HG03064 (cell line): ENCODE measurements around the gene RPS27.
"Not testable (repeated sequence)": the region's sequence is repeated elsewhere in the genome, so short reads cannot be mapped to it uniquely, and the experiment has no call there.

Source experiments
- ATAC-seq: cut with Tn5 transposase; IDR thresholded peaks from one replicate; pipeline ENCODE4 v1.9.1; 2021; ENCODE audit warnings: low read depth; ENCODE audit not compliant: unreplicated experiment

Gene RPS27

DNA sequence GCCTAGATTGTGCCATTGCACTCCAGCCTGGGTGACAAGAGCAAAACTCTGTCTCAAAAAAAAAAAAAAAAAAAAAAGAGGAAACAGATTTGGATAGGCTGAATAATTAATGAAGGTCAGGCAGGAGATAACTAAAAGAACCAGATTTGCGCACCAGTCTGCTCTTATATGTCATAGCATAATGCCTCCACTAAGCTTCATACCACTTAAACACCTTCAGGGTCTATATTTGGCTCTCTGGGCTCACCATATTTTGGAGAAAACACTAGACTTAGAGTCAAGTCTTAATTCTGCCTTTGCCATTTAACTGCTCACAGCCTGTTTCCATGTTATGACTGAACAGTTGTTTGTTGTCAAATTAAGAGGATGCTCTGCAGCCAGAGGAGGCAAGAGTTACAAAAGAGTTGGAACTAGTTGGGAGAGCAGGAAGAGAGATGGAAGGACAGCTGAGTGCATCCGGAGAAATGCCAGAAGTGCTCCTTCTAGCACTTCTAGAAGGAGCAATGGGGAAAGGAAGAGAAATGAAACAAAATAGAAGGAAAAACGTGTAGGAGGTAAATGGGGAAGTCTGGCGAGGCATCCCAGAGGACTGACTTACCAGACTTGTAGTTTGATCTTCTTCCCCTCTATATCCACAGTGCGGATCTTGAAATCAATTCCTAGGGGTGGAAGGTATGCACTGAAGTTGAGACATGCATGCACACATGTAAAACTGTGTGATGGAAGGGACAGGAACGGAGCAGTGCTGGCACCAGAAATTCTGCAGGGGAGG is 6.3 kb upstream of the RPS27 start:
- ATAC-seq = no peak

DNA sequence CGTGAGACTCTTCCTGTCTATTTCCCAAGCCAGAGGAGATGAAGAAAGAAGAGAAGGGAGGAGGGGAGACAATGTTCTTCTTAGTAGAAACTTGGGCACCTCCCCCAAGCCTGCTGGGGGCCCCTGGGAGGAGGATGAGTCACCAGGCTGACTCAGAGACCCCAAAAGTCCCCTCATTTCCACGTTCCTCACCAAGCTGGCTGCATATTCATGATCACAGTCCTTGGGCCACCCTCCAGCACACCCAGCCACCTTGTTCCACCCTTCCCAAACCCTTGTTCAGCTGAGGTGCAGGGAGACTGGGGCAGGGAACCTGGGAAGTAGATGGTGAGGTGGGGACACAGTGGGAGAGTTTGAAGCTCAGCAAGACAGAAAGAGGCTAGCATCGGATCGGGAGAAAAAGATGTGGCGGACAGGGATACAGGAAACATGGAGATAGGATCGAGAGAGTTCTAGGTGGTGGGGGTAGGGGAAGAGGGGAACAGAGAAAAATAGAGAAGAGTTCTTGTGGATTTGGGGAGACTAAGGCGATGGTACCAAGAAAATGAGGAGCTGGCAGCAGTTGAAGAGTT is 5.1 kb upstream of the RPS27 start:
- ATAC-seq = no peak

DNA sequence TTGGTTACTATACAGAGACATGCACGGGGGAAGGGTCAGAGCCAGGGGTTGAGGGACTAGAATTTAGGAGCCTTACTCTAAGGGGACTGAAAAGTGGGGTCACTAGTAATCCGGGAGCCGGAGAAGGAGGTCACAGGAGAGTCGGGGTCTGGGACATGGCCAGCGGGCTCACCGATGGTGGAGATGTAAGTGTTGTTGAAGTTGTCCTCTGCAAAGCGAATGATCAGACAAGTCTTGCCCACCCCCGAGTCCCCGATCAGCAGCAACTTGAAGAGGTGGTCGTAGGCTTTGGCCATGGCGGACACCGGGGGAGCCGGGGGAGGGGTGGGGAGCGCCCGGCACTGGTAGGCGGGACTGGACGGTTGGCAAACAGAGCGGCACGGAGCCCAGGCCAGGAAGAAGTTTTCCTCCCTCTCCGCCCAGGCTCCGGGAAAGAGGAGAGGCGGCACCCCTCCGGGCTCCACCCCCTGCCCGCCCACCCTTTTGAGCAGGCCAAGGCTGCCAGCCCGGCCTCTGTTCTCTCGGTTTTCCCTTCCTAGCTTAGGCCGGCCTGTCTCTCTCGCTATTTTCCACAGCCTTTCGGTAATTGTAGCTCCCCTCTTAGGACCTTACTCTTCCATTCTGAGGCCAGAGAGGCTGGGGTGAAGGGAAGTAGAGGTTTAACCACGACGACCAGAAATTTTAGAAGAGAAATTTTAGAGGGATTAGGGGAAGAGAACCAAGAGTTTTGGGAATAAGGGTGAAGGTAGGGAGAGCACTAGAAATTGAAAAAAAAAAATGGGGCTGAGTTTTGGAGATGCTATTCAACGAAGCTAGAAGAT is 4.4 kb upstream of the RPS27 start, which contains the start of gene RAB13:
TSS of gene RAB13 (minus strand) at position 399 of the 821 bp plus-strand sequence. CDS start at position 296, 103 bp downstream.
- ATAC-seq = no peak

DNA sequence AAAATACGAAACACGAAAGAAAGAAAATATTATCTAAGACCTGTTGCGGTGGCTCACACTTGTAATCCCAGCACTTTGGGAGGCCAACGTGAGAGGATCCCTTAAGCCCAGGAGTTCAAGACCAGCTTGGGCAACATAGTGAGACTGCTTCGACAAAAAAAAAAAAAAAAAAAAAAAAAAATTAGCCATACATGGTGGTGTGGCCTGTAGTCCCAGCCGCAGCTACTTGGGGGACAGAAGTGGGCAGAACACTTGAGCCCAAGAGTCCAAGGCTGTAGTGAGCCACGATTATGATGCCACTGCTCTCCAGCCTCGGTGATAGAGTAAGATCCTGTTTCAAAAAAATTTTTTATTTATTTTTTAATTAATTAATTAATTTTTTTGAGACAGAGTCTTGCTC is 2.9 kb upstream of the RPS27 start:
- ATAC-seq = no peak

DNA sequence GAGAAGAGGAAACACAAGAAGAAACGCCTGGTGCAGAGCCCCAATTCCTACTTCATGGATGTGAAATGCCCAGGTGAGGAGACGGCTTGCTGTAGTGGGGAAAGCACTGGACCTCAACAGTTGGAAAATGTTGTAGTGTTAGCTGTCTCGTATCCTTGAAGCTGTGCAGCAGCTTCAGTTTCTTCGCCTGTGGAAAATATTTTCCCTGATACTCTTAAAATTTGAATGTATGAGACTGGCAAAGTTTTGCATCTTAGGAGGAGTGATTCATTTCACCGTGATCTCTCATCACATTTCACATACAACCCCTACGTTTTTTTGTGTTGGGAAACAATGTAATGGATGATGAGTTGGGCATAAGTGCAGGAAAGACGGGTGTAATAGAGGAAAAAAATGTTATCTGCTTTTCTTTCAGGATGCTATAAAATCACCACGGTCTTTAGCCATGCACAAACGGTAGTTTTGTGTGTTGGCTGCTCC is 629 bp downstream of the RPS27 start:
- ATAC-seq = no peak

DNA sequence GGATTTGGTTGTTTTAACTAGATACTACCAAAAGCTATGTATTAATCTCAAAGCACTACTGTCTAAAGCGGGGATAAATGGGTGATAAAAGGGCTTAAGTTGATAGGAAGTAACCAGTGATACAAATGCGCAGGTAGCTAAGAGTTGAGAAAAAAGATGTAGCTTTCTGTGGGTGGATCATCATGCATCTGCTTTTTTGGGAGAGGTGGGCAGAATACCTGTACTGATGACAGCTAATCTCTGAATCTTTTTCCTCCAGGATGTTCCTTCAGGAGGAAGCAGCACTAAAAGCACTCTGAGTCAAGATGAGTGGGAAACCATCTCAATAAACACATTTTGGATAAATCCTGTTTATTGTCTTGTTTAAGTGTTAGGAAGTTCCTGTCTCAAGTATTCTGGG is 1.2 kb downstream of the RPS27 start:
- ATAC-seq = no peak

DNA sequence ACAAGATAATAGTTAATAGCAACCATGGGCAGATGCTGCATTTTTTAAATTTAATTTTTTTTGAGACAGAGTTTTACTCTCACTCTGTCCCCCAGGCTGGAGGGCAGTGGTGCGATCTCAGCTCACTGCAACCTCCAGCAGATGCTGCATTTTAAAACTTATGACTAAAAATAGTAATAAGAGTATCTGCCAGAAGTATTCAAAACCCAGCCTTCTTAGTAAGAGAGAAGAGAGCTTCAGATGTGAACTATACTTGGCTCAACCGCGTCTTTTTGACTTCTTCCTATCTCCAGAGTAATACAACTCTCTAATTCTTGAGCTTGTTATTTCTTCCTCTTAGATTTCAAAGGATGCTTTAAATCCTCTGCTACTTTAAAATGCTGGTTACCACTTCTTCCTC is 4.6 kb downstream of the RPS27 start:
- ATAC-seq = no peak

DNA sequence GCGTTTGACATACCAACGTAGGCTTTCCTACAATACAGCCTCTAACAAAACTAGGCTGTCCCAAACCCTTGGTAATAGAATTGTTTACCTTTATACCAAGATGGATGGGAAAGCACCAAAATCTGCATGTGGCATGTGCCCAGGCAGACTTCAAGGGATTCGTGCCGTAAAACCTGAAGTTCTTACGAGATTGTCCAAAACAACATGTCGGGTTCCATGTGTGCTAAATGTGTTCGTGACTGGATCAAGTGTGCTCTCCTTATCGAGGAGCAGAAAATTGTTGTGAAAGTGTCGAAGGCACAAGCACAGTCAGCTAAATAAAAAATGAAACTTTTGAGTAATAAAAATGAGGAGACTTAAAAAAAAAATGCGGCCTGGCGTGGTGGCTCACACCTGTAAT is 5.1 kb downstream of the RPS27 start:
- ATAC-seq = no peak

DNA sequence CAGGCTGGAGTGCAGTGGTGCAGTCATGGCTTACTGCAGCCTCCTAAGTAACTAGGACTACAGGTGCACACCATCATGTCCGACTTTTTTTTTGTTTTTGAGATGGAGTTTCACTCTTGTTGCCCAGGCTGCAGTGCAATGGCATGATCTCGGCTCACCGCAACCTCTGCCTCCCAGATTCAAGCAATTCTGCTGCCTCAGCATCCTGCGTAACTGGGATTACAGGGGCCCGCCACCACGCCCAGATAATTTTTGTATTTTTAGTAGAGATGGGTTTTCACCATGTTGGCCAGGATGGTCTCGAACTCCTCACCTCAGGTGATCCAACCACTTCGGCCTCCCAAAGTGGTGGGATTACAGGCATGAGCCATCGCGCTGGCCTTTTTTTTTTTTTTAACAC is 6.3 kb downstream of the RPS27 start:
- ATAC-seq = not testable (repeated sequence)

DNA sequence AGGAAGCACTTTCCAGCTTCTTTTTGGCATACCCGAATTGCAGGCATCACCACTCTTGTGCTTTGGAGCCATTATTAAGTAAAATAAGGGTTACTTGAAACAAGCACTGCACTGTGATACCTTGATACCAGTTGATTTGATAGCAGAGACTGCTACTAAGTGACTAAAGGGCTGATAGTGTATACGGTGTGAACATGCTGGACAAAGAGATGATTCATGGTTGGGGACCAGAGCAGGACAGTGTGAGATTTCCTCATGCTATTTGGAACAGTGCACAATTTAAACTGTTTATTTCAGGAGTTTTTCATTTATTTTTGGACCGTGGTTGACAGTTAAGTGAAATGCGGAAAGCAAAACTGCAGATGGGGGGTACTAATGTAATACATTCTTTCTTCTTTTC is 9.9 kb downstream of the RPS27 start:
- ATAC-seq = no peak

DNA sequence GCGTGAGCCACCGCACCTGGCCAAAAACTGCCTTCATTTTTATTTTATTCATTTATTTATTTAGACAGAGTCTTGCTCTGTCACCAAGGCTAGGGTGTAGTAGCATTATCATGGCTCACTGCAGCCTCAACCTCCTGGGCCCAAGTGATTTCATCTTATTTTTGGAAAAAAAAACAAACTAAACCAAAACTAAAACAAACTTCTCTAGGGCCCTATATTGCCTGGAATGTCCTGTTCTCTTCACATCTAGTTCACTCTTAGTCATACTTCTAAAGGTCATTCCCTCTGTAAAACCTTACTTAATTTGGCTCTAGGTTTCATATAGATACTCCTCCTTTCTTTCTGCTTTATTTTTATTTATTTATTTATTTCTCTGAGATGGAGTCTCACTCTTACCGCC is 15.6 kb downstream of the RPS27 start:
- ATAC-seq = no peak

DNA sequence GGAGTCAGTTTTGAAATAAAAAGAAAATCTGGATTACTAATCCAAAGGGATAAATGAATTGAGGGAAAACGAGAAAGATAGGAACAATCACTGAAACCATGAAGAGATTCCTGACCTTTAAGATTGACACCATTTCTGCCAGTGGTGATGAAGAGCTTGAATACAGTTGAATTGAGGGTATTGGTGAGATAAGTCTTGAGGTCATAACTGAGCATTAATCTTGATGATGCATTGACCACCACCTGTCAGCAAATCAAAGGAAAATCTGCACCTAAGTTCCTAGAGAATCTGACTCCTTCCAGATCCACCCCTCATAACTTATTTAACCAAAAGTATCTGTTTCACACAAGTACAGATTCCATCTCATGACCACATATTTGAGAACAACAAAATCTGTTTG is 21.6 kb downstream of the RPS27 start:
- no peak for ATAC-seq

DNA sequence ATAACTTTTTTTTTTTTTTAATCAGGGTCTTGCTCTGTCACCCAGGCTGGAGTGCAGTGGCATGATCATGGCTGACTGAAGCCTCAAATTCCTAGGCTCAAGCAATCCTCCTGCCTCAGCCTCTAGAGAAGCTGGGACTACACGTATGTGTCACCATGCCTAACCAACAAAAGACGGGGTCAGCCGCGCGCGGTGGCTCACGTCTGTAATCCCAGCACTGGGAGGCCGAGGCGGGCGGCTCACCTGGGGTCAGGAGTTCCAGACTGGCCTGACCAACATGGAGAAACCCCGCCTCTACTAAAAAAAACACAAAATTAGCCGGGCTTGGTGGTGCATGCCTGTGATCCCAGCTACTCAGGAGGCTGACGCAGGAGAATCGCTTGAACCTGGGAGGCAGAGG is 22.0 kb downstream of the RPS27 start:
- not testable (repeated sequence) for ATAC-seq

DNA sequence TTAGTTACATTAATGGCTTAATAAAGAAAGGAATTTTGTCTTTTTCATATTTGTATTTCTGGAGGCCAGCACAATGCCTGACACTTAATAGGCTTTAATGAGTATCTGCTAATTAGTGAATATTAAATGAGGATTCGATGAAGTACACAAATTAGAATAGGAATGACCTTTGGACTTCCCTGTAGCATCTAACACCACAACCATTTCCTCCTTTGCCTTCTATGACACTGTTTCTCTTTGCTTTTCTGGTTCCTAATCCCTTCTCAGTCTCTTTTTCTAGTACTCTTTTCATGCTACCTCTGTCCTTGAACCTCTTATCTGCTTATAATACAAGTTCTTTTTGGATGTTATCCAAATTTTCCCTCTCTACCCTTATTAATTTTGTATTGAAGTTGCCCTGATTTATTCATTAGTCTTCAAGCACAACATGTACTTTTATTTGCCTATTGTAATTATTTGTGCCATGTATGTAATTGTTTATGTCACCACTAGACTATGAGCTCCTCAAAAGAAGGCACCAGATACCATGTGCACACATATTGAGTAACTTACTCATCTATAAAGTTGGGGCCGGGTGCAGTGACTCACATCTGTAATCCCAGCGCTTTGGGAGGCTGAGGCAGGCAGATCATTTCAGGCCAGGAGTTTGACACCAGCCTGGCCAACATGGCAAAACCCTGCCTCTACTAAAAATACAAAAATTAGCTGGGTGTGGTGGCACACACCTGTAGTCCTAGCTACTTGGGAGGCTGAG is 23.8 kb downstream of the RPS27 start:
- ATAC-seq = no peak

DNA sequence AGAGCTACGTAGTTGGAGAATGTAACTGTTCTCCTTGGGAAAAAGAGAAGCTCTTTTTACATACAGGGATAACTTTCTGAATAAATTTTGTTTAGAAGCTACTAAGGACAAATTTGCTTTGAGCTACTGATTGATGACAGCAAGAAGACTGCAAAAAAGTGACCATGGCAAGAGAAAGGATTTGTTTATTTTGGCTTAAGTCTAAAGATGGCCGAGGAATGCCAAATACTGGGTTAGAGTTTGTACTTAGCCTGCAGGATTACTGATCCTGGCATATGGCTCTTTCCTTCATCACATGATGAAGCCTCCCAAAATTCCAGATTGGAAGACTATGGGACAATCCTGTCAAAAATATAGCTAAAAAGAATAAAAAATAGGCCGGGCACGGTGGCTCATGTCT is 28.7 kb downstream of the RPS27 start:
- ATAC-seq = no peak

DNA sequence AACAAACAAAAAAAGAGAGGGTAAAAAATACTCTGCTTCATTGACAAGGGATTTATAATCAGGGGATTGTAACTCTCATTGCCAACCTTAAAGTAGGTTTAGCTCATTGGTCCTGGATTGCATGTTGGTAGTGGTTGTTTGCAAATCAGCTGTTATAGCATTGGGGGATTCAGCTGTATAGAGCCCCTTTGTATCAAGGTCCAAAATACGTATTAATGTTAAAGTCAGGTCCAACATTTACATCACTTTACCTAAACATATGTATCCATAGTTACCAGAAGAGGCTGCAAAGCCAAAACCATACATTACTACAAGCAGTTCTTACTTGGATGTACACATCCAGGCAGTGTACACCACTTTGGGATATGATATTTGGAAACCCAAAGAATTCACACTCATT is 29.4 kb downstream of the RPS27 start:
- no peak for ATAC-seq

DNA sequence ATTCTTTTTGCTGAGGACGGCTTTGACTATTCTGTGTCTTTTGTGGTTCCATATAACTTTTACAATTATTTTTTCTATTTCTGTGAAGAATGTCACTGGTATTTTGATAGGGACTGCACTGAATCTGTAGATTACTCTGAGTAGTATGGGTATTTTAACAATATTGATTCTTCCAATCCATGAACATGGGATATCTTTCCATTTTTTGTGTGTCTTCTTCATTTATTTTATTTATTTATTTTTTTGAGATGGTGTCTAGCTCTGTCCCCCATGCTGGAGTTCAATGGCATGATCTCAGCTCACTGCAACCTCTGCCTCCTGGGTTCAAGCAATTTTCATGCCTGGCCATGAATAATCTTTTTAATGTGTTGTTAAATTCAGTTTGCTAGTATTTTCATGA is 43.1 kb downstream of the RPS27 start:
- not testable (repeated sequence) for ATAC-seq
